HG03378 (cell line): ENCODE results near the gene PPY.
"Not testable (repeated sequence)": the region's sequence is repeated elsewhere in the genome, so short reads cannot be mapped to it uniquely, and the experiment has no call there.

Experiments used
- ATAC-seq: cut with Tn5 transposase; IDR thresholded peaks from one replicate; pipeline ENCODE4 v1.9.1; 2021; ENCODE audit warnings: mild to moderate bottlenecking, moderate library complexity; ENCODE audit not compliant: unreplicated experiment

PPY gene

DNA sequence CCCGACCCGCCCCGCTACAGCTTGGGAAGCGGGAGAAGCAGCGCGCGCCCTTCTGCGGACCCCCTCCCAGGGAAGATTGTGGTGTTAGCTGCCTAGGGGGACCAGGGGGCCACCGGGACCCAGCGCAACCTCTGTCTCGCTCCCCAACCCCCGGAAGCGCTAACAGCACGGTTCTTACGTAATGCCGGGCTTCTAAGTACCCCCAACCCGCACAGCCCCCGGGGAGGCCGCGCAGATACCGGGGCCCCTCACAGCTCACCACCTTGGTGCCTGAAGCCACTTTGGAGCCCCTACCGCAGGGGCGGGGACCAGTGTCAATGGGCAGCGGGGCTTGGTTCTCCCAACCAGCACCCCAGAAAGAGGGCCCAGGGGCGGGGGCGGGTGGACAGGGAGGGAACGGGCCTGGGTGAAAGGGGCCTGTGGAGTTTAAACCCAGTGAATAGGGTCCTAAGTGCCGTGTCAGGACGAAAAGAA lies 35.3 kb downstream of the PPY start:
- no peak for ATAC-seq

DNA sequence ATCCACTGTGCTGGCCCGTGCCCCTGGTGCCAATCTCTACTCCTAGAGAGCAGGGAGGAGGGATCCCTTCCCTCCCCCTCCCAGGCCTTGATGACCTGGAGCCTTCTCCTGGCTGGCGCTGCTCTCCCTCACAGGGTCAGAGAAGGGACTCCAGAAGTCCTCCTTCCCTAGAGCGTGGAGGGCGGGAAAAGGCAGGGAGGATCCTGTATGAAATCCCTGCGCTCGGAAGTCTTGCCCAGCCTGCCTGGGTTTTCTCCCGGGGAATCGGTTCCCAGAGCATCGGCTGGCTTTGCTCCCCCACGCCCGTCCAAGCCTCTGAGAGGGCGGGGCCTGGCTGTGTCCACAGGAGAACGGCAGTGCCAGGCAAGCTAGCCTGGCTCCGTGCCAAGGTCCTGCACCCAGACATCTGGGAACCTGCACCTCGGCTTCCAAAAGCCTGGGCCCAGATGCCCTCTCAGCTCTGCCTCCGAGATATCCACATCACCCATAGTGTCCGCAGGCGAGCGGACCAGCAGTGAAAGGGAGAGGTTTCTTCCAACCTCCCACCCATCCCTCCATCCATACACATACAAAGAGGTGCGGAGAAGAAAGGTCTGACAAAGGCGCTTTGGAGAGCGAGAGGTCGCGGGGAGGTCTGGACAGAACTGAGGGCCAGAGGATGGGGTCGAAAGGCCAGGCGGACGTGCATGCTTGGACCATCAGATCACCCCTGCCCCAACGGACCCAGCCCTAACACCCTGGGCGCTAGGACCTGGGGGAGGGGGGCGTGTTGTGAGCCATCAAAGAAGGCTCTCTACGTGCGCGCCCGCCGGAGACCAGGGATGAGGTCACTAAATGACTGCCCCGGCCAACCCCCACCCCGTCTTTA lies 36.1 kb downstream of the PPY start:
- ATAC-seq: no peak

DNA sequence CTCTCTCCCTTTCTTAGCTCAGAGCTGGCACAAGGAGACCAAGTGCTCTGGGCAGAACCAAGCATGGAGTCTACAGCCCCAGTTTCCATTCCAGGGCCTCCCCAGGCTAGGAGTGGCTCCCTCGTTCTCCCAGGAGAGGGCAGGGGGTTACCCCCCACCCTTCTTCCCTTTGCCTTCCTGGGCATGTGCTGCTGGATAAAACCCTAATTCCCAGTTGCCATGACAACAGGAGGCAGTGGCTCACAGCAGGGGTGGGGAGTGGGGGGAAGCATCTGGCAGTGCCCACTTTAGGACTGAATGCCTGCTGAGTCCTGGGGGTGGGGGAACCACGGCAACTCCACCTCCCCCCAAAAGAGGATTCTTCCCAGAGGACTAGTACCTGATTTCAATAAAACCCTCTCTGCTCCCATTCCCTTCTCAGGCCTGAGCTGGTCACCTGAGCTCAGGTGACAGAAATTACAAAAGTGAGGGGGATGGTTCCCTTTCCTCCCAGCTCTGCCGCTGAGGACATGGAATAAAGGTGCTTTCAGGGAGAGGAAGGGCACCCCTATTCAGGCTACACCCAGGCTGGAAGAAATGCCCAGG lies 36.8 kb downstream of the PPY start:
- no peak for ATAC-seq

DNA sequence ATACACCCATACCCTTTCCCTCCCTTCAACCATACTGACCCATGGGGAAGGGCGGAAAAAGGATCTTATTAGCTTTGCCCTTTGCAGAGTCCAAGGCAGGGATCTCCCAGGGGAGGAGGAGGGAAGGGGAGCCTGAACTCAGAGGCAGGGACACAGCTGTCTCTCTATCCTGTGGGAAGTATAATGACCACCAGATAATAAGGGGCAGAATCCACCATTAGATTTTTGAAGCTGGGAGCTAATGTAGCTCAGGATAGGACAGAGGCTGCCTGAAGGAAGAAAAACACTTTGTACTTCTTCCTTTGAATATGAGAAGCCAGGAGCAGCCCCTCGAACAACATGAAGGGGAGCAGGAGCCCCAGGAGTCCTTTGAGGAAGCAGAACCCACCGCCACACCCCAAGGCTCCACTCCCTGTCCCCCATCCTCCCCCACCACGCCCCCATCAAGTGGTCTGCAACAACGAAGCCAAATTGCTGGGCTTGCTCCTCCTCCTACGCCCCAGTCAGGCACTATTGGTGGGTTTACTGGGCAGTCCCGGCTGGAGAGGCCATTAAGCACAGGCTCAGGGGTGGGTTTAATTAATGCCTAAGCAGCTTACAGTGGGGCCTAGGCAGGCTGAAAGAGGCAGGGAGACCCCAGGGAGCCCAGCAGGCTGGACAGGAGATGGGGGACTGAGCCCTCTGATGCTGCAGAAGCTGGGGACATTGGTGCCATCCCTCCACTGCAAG lies 40.3 kb downstream of the PPY start:
- no peak for ATAC-seq

DNA sequence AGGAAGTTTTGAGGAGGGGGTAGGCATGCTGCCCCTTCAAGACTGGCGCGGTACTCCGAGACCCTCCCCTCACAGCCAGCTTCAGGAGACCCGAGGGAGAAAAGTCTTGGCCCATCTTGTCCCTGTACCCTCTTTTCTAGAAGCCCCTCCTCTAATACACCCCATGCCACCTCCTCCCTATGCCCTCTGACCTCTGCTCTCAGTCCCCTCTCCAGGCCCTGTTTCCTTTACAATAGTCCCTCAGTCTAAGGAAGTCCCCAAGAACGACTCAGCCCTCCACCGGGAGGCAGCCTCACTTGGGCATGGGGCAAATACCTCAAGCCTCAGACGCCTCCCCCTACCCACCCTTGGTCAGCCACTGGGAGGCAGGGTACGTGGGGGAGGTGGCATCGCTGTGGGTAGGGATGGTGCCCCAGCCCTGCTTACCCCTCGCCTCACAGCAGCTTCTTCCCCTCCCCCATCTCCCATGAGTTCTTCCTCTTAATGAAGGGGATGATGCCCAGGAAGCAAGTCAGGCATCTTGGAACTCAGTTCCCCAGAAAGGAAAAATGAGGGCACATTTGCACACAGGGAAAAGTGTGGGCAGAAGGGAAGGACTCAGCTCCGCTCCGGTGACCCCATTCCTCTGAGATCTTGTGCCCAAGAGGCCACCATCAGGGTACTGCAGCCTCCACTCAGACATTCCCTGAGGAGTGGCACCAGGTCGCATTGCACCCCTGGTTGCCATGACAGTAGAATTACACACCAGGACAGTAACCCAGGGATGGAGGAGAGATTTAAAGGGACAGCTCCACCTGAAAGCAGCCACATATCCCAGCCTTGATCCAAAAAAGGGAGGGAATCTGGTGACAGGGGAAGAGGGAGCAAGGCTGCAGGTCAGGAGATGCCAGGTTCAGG lies 41.2 kb downstream of the PPY start:
- no peak for ATAC-seq

DNA sequence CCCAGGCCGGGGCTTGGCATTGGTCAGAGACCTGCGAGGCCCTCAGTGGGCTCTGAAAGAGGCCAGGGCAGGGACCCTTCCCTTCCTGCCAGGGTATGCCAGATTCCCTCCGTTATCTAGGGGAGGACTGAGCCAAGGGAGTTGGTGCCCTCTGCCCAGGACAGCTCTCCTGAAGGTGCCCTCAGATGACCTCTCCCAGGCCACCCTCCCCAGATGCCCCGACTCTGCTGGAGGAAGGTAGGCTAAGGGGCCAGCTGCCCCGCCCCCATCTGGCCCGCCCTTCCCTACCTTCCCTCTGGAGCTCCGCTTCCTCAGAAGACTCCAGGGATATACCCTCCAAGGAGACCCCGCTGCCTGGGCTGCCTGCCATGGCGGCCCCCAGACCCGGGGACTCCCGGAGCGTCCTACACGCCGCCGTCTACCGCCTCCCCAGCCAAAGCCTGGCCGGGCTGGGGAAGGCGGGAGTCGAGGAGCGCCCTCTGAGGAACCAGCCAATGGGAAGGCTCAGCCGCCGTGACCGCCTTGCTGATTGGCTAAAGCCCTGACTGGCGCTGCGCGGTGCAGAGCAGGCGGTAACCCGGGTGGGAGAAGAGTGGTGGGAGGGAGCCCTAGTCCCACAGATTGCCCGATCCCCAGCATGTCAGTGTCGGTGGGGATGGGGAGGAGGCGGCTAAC lies 42.0 kb downstream of the PPY start:
- ATAC-seq: no peak

DNA sequence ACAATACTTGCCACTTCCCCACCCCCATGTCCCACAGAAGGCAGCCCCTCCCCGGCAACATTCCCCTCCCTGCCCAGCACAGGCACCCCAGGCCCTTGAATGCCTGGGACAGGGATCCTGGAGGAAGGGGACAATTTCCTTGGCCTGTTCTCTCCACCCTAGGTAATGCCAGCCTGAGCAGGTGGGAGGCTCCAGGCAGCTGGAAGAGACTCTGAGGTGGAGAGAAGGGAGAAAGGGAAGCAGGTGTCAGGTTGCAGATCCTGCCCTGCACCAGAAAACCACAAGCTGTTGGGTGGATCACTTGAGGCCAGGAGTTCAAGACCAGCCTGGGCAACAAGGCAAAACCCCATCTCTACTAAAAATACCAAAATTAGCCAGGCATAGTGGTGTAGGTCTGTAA lies 43.8 kb downstream of the PPY start:
- no peak for ATAC-seq

DNA sequence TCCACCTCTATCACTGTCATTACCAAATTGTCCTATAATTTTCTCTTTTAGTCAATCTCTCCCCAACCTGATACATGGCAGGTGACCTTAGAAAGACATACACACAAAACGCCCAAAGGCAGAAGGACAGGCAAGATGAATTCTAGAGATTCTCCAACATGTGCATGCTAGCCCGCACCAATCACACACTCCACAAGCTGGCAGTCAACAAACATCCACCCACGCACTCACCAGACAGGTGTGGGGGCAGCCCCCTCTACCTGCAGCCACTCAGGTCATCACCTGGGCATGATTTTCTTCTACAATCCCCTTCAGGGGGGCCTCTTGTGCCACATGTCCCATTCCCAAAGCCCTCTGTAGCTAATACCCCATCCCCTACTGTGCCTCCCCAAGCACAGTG lies 44.4 kb downstream of the PPY start:
- no peak for ATAC-seq

DNA sequence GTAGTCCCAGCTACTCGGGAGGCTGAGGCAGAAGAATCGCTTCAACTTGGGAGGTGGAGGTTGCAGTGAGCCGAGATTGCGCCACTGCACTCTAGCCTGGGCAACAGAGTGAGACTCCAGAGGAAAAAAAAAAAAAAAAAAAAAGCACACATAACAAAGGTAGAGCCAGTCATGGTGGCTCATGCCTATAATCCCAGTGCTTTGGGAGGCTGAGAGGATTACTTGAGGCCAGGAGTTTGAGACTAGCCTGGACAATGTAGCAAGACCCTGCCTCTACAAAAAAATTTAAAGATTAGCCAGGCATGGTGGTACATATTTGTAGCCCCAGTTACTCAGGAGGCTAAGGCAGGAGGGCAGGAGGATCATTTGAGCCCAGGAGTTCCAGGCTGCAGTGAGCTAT lies 47.8 kb downstream of the PPY start:
- ATAC-seq: not testable (repeated sequence)

DNA sequence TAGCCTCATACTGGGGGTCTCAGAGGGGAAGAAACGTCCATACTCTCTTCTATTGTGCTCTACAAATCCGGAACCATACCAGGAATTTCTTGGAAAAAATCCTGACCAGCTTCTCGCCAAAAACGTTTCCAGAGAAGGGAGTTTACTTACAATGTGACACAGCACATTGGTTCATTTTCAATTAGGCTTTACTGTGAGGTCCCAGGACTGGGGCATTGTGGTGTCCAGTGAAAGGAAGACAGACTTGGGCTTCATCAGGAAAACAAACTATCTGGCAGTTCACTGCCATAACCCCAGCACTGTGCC lies 49.7 kb downstream of the PPY start:
- no peak for ATAC-seq

DNA sequence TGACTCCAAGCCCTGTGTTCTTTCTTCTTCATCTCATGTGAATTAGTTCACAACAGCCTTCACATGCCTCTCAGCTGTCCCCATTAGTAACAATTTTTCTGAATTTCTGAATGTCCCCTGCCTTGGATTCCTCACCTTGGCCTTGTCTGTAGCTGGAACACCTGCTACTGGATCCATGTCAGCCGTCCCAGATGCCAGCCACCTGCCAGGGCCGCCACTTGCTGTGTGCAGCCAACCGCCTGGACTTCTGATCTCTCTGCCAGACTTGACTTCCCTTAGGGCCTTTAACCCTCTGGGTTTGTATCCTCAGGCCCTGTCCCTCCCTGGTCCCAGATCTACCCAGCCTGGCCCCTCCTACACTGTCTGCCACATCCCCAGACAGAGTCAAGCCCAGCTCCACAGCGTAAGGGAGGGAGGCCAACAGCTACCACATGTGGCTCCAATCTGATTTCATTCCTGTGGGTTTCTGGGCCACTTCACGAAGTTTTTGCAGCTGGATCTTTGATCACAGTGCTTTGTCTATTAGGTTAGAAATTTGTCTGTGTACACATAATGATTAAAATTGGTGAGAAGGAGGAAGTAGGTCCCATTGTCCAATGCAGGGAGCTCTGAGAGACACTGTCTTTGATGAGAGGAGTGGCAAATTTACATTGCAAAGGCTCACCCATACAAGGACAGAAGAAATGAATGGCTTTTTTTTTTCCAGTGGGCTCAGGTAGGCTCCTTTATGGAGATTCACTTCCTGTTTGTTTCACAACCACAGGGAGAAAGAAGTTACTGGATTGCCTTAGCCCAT lies 50.2 kb downstream of the PPY start:
- no peak for ATAC-seq
